GM12878 (cell line): Measurements from ENCODE around the gene HS6ST3. TPM values are rescaled to one million over a fixed set of nuclear protein-coding genes. Genes with fewer than 3 reads are reported as not detected.

Experiments used
- ASH2L ChIP-seq: fragments of 300-600, 200-600 bp; sonication (generic); IDR thresholded peaks from 2 replicates; pipeline ENCODE4 v1.6.1; 2017; ENCODE audit warnings: low read depth, mild to moderate bottlenecking, borderline replicate concordance
- BACH1 ChIP-seq: fragments of 450-650 bp; IDR thresholded peaks from 2 replicates; pipeline ENCODE4 v1.6.1; 2017; ENCODE audit warnings: mild to moderate bottlenecking, borderline replicate concordance
- EGR1 ChIP-seq, 2 experiments: IDR thresholded peaks; 1 replicate in 1 of 2; 2 replicates in 1 of 2; pipeline ENCODE4 v1.6.1; 2011 to 2012; ENCODE audit warnings: low read depth in 2 of 2, low read length in 2 of 2, borderline replicate concordance in 1 of 2, mild to moderate bottlenecking in 1 of 2, moderate library complexity in 1 of 2
- ESRRA ChIP-seq: IDR thresholded peaks from 2 replicates; pipeline ENCODE4 v1.6.1; 2012; ENCODE audit warnings: mild to moderate bottlenecking, low read length, improper control_type of control experiment
- ETV6 ChIP-seq, 2 experiments: fragments of 450-650 bp in 1 of 2; IDR thresholded peaks in 1 of 2; conservative IDR thresholded peaks in 1 of 2; 2 replicates each; pipeline ENCODE4 v1.6.1; 2014; ENCODE audit warnings: antibody characterized with exemption in 1 of 2, borderline replicate concordance in 1 of 2, low read depth in 1 of 2, mild to moderate bottlenecking in 1 of 2, moderate library complexity in 1 of 2
- EZH2 ChIP-seq: IDR thresholded peaks from 2 replicates; pipeline ENCODE4 v1.6.1; 2012; ENCODE audit warnings: low read depth, mild to moderate bottlenecking, control low read depth, inconsistent platforms, low read length, borderline replicate concordance; ENCODE audit not compliant: control insufficient read depth
- IKZF2 ChIP-seq, 2 experiments: fragments of 450-650 bp; IDR thresholded peaks; 2 replicates each; pipeline ENCODE4 v1.6.1; 2017; ENCODE audit warnings: mild to moderate bottlenecking in 2 of 2, moderate library complexity in 2 of 2
- LARP7 ChIP-seq: fragments of 450-650 bp; IDR thresholded peaks from 2 replicates; pipeline ENCODE4 v1.6.1; 2017; ENCODE audit warnings: mild to moderate bottlenecking
- MEF2A ChIP-seq: IDR thresholded peaks from 2 replicates; pipeline ENCODE4 v1.6.1; 2011; ENCODE audit warnings: low read depth, mild to moderate bottlenecking, low read length, moderate library complexity; ENCODE audit not compliant: insufficient read depth
- MTA2 ChIP-seq: fragments of 450-650 bp; IDR thresholded peaks from 2 replicates; pipeline ENCODE4 v1.6.1; 2016; ENCODE audit warnings: low read depth, mild to moderate bottlenecking, moderate library complexity
- NRF1 ChIP-seq: conservative IDR thresholded peaks from 2 replicates; pipeline ENCODE4 v1.6.1; 2011; ENCODE audit warnings: mild to moderate bottlenecking, low read depth, low read length, improper control_type of control experiment
- PAX8 ChIP-seq: fragments of 450-650 bp; IDR thresholded peaks from 2 replicates; pipeline ENCODE4 v1.6.1; 2017; ENCODE audit warnings: mild to moderate bottlenecking, moderate library complexity
- RAD51 ChIP-seq: fragments of 450-650 bp; IDR thresholded peaks from 2 replicates; pipeline ENCODE4 v1.6.1; 2016; ENCODE audit warnings: moderate library complexity, mild to moderate bottlenecking, inconsistent platforms
- RCOR1 ChIP-seq: conservative IDR thresholded peaks from 2 replicates; pipeline ENCODE4 v1.6.1; 2012; ENCODE audit warnings: low read depth, low read length, improper control_type of control experiment
- SMARCA5 ChIP-seq: fragments of 450-650 bp; IDR thresholded peaks from 2 replicates; pipeline ENCODE4 v1.6.1; 2017; ENCODE audit warnings: mild to moderate bottlenecking
- SPI1 ChIP-seq: IDR thresholded peaks from 2 replicates; pipeline ENCODE4 v1.6.1; 2011; ENCODE audit warnings: low read depth, mild to moderate bottlenecking, low read length, moderate library complexity, borderline replicate concordance; ENCODE audit not compliant: insufficient read depth
- TARDBP ChIP-seq: IDR thresholded peaks from 2 replicates; pipeline ENCODE4 v1.6.1; 2016; ENCODE audit warnings: borderline replicate concordance
- TBL1XR1 ChIP-seq: IDR thresholded peaks from 2 replicates; pipeline ENCODE4 v1.6.1; 2012; ENCODE audit warnings: low read depth, low read length, improper control_type of control experiment
- ZNF274 ChIP-seq: IDR thresholded peaks from one replicate; pipeline ENCODE4 v1.8.0; 2011; ENCODE audit not compliant: insufficient read length, insufficient read depth
- polyA plus RNA-seq, 11 experiments: library from polyadenylated mRNA; depleted of rRNA in 4 of 11; unstranded in 6 of 11; stranded (reverse) in 5 of 11; fragments of >200 nt; fragmentation: Nextera tagmentation in 4 of 11; fragmentation: Illumina TruSeq in 1 of 11; extraction: Ambion mirVana in 4 of 11; extraction: Trizol in 1 of 11; gene quantifications; 1 replicate in 1 of 11; 2 replicates in 10 of 11; pipeline versions ENCODE4 v1.2.1 to v1.2.3, GENCODE V29; 2011 to 2016; ENCODE audit warnings: inconsistent platforms in 2 of 11, missing spikeins in 2 of 11, low read depth in 1 of 11
- total RNA-seq, 4 experiments: library from RNA; depleted of rRNA in 3 of 4; stranded (reverse); fragments of >200 nt in 3 of 4; fragmentation: Illumina TruSeq in 1 of 4; extraction: Trizol in 1 of 4; gene quantifications; 2 replicates each; pipeline versions ENCODE4 v1.2.1 to v1.2.3, GENCODE V29; 2013 to 2021
- TF ChIP-seq, protein P1 (sequence below): fragments of 450-650 bp; IDR thresholded peaks from 2 replicates; pipeline ENCODE4 v1.6.1; 2017; ENCODE audit warnings: mild to moderate bottlenecking, moderate library complexity
- TF ChIP-seq, protein P2 (sequence below): IDR thresholded peaks from 2 replicates; pipeline ENCODE4 v1.6.1; 2011; ENCODE audit warnings: borderline replicate concordance, low read depth, mild to moderate bottlenecking, moderate library complexity, mixed read lengths, low read length; ENCODE audit not compliant: insufficient read depth; ENCODE audit errors: extremely low read length
- TF ChIP-seq, protein P3 (sequence below): IDR thresholded peaks from 2 replicates; pipeline ENCODE4 v1.6.1; 2012; ENCODE audit warnings: mild to moderate bottlenecking, low read depth, low read length

HS6ST3 gene
- total and polyA plus RNA-seq, 10 of the 15 experiments (the other 5 are each of a cell fraction or from before 2014, with no cell fraction given) = under 0.01 to 2.9 TPM; not detected in 8

DNA sequence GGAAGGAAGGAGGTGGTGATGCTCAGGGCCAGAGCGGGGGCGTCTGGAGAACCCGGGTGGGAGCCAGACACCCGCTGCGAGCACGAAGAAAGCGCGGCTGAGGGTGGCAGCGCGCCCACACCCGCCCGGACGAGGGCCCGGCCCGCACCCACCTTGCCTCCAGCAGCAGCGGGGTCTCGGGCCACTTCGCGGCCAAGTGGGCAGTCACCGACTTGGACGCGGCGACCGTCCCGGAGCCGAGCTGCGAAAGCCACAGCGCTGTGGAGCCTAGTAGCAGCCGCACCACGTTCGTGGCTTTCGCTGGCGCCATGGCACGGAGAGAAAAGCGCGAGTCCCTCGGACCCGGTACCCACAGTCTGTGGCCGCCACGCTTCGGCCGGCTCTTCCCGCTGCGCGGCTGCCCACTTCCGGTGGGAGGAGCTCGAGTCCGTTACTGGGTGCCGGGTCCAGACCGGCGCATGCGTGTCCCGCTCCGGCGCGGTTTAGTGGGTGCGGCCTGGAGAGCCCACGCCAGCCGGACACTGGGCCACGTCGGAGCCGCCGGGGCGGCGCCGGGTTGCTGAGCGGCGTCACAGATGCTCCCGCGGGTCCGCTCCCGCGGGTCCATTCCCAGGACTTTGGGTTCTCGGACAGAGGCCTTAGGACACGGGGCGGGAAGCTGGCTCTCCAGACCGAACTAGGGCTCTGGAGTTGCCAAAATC, 36.8 kb upstream of the HS6ST3 start, which contains the start of gene UGGT2 (continued):
- peak; percentile 88 for TF ChIP-seq NRF1
- TF ChIP-seq, protein P1, sequence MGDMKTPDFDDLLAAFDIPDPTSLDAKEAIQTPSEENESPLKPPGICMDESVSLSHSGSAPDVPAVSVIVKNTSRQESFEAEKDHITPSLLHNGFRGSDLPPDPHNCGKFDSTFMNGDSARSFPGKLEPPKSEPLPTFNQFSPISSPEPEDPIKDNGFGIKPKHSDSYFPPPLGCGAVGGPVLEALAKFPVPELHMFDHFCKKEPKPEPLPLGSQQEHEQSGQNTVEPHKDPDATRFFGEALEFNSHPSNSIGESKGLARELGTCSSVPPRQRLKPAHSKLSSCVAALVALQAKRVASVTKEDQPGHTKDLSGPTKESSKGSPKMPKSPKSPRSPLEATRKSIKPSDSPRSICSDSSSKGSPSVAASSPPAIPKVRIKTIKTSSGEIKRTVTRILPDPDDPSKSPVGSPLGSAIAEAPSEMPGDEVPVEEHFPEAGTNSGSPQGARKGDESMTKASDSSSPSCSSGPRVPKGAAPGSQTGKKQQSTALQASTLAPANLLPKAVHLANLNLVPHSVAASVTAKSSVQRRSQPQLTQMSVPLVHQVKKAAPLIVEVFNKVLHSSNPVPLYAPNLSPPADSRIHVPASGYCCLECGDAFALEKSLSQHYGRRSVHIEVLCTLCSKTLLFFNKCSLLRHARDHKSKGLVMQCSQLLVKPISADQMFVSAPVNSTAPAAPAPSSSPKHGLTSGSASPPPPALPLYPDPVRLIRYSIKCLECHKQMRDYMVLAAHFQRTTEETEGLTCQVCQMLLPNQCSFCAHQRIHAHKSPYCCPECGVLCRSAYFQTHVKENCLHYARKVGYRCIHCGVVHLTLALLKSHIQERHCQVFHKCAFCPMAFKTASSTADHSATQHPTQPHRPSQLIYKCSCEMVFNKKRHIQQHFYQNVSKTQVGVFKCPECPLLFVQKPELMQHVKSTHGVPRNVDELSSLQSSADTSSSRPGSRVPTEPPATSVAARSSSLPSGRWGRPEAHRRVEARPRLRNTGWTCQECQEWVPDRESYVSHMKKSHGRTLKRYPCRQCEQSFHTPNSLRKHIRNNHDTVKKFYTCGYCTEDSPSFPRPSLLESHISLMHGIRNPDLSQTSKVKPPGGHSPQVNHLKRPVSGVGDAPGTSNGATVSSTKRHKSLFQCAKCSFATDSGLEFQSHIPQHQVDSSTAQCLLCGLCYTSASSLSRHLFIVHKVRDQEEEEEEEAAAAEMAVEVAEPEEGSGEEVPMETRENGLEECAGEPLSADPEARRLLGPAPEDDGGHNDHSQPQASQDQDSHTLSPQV = no peak
- no peak for TF ChIP-seq ETV6 (conservative IDR thresholded peaks at IDR 0.05 in 1 of 2, IDR thresholded peaks at IDR 0.05 in 1 of 2; ENCODE audit: borderline replicate concordance in 1 of 2, low read depth in 1 of 2)
- TF ChIP-seq MTA2 = no peak
- TF ChIP-seq, protein P2, sequence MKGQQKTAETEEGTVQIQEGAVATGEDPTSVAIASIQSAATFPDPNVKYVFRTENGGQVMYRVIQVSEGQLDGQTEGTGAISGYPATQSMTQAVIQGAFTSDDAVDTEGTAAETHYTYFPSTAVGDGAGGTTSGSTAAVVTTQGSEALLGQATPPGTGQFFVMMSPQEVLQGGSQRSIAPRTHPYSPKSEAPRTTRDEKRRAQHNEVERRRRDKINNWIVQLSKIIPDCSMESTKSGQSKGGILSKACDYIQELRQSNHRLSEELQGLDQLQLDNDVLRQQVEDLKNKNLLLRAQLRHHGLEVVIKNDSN = no peak
- TF ChIP-seq ZNF274 = no peak
- no peak for TF ChIP-seq RAD51
- TF ChIP-seq TBL1XR1 = no peak
- TF ChIP-seq BACH1 = peak; percentile 34
- no peak for TF ChIP-seq ASH2L
- TF ChIP-seq PAX8 = no peak
- TF ChIP-seq RCOR1 = no peak
- TF ChIP-seq, protein P3, sequence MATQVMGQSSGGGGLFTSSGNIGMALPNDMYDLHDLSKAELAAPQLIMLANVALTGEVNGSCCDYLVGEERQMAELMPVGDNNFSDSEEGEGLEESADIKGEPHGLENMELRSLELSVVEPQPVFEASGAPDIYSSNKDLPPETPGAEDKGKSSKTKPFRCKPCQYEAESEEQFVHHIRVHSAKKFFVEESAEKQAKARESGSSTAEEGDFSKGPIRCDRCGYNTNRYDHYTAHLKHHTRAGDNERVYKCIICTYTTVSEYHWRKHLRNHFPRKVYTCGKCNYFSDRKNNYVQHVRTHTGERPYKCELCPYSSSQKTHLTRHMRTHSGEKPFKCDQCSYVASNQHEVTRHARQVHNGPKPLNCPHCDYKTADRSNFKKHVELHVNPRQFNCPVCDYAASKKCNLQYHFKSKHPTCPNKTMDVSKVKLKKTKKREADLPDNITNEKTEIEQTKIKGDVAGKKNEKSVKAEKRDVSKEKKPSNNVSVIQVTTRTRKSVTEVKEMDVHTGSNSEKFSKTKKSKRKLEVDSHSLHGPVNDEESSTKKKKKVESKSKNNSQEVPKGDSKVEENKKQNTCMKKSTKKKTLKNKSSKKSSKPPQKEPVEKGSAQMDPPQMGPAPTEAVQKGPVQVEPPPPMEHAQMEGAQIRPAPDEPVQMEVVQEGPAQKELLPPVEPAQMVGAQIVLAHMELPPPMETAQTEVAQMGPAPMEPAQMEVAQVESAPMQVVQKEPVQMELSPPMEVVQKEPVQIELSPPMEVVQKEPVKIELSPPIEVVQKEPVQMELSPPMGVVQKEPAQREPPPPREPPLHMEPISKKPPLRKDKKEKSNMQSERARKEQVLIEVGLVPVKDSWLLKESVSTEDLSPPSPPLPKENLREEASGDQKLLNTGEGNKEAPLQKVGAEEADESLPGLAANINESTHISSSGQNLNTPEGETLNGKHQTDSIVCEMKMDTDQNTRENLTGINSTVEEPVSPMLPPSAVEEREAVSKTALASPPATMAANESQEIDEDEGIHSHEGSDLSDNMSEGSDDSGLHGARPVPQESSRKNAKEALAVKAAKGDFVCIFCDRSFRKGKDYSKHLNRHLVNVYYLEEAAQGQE = no peak
- peak; percentile 70; the same call in 1 of the 2 replicates for TF ChIP-seq SMARCA5
- TF ChIP-seq ESRRA = no peak
- TF ChIP-seq IKZF2 (IDR thresholded peaks at IDR 0.05) = peak in 1 of 2 experiments; percentile 42; a peak in 2 of 4 replicates
- 0 out of 2 replicates have a peak, but pooled peaks have one; percentile 15 for TF ChIP-seq SPI1
- no peak; the same call in none of the 2 replicates for TF ChIP-seq LARP7
- no peak for TF ChIP-seq MEF2A
- no peak for TF ChIP-seq EZH2
- 0 out of 2 replicates have a peak, but pooled peaks have one; percentile 30 for TF ChIP-seq TARDBP
- peak in 1 of 2 experiments; percentile 87; a peak in 2 of 3 replicates for TF ChIP-seq EGR1 (IDR thresholded peaks at IDR 0.05; ENCODE audit: borderline replicate concordance in 1 of 2, low read depth in 2 of 2, low read length in 2 of 2)
